ENCODE measurements around the gene DPM3.

The DPM3 gene

GRCh38 chr1:155176544-155177071, 36.3 kb upstream of the DPM3 start:
- no peak overlapping the region for H3K27ac ChIP-seq (ENCODE audit: low read length)
- H3K9me3 ChIP-seq (replicated peaks; ENCODE audit: insufficient read depth, low read length): no peaks in the 10 kb centered on the region
- H2AFZ ChIP-seq (ENCODE audit: low read length): no peak overlapping the region
- no peak overlapping the region for H3K4me2 ChIP-seq (ENCODE audit: low read depth, low read length)
- no peaks in the 10 kb centered on the region for H3K9me2 ChIP-seq (replicated peaks; ENCODE audit: insufficient read depth, low read length)
- H3K27me3 ChIP-seq (replicated peaks; ENCODE audit: insufficient read depth, low read length): peaks cover 49% of the 10 kb centered on the region
- H3K79me2 ChIP-seq (ENCODE audit: low read length): peaks cover 15% of the 10 kb centered on the region
- H3K9ac ChIP-seq (ENCODE audit: low read length): no peak overlapping the region
- H4K20me1 ChIP-seq (ENCODE audit: insufficient read depth, low read length): no peaks in the 10 kb centered on the region
- no peaks in the 10 kb centered on the region for H3F3A ChIP-seq (ENCODE audit: insufficient read depth, low read length)
- peak; percentile 87 for DNase-seq
- no peak overlapping the region for H3K4me3 ChIP-seq (ENCODE audit: low read length)
- peaks cover 21% of the 10 kb centered on the region for H3K4me1 ChIP-seq (ENCODE audit: low read length)
- H3K36me3 ChIP-seq (replicated peaks; ENCODE audit: insufficient read depth, low read length): no peaks in the 10 kb centered on the region
- no peak for TF ChIP-seq EZH2 (optimal IDR thresholded peaks at IDR 0.05; ENCODE audit: low read depth, low read length)
- TF ChIP-seq CTCF (IDR thresholded peaks at IDR 0.05; ENCODE audit: low read length): peak; percentile 100
- TF ChIP-seq EZH2phosphoT487 (IDR thresholded peaks at IDR 0.05; ENCODE audit: low read length): no peak

GRCh38 chr1:155175927-155176371, 35.6 kb upstream of the DPM3 start:
- Histone ChIP-seq H3K27ac (ENCODE audit: low read length) (no peak overlapping the region), H3K4me2 (ENCODE audit: low read depth, low read length) (no peak overlapping the region), H3K36me3 (replicated peaks; ENCODE audit: insufficient read depth, low read length) (no peaks in the 10 kb centered on the region), H3K4me1 (ENCODE audit: low read length) (peaks cover 21% of the 10 kb centered on the region), H3K9me2 (replicated peaks; ENCODE audit: insufficient read depth, low read length) (no peaks in the 10 kb centered on the region), H3K9me3 (replicated peaks; ENCODE audit: insufficient read depth, low read length) (no peaks in the 10 kb centered on the region), H3K9ac (ENCODE audit: low read length) (no peak overlapping the region), H3K27me3 (replicated peaks; ENCODE audit: insufficient read depth, low read length) (peaks cover 47% of the 10 kb centered on the region), H3F3A (ENCODE audit: insufficient read depth, low read length) (no peaks in the 10 kb centered on the region), H2AFZ (ENCODE audit: low read length) (no peak overlapping the region), H4K20me1 (ENCODE audit: insufficient read depth, low read length) (no peaks in the 10 kb centered on the region), H3K4me3 (ENCODE audit: low read length) (no peak overlapping the region), H3K79me2 (ENCODE audit: low read length) (peaks cover 18% of the 10 kb centered on the region)
- DNase-seq: peak; percentile 42
- TF ChIP-seq EZH2 (optimal IDR thresholded peaks at IDR 0.05; ENCODE audit: low read depth, low read length) (no peak), CTCF (IDR thresholded peaks at IDR 0.05; ENCODE audit: low read length) (peak; percentile 24), EZH2phosphoT487 (IDR thresholded peaks at IDR 0.05; ENCODE audit: low read length) (no peak)

- H3K4me2 ChIP-seq (ENCODE audit: low read depth, low read length): no peak overlapping the region
Observed at GRCh38 chr1:155175281-155175926, 35.1 kb upstream of the DPM3 start.

More at GRCh38 chr1:155175281-155175926, 35.1 kb upstream of the DPM3 start:
- Histone ChIP-seq H3F3A (ENCODE audit: insufficient read depth, low read length) (no peaks in the 10 kb centered on the region), H3K9me2 (replicated peaks; ENCODE audit: insufficient read depth, low read length) (no peaks in the 10 kb centered on the region), H3K27ac (ENCODE audit: low read length) (no peak overlapping the region), H3K9me3 (replicated peaks; ENCODE audit: insufficient read depth, low read length) (no peaks in the 10 kb centered on the region), H3K4me1 (ENCODE audit: low read length) (peaks cover 21% of the 10 kb centered on the region), H3K9ac (ENCODE audit: low read length) (no peak overlapping the region), H3K79me2 (ENCODE audit: low read length) (peaks cover 18% of the 10 kb centered on the region), H3K27me3 (replicated peaks; ENCODE audit: insufficient read depth, low read length) (peaks cover 47% of the 10 kb centered on the region), H3K4me3 (ENCODE audit: low read length) (no peak overlapping the region), H3K36me3 (replicated peaks; ENCODE audit: insufficient read depth, low read length) (no peaks in the 10 kb centered on the region), H4K20me1 (ENCODE audit: insufficient read depth, low read length) (no peaks in the 10 kb centered on the region), H2AFZ (ENCODE audit: low read length) (no peak overlapping the region)
- DNase-seq: no peak
- TF ChIP-seq EZH2phosphoT487 (IDR thresholded peaks at IDR 0.05; ENCODE audit: low read length) (no peak), CTCF (IDR thresholded peaks at IDR 0.05; ENCODE audit: low read length) (no peak), EZH2 (optimal IDR thresholded peaks at IDR 0.05; ENCODE audit: low read depth, low read length) (no peak)
